HuH-7 (cell line): ENCODE measurements around the gene CHRM5.

ENCODE experiments used
- DNase-seq: peaks from one replicate; pipeline ENCODE4 v3.0.0; 2011; ENCODE audit warnings: low spot score

Gene CHRM5, protein sequence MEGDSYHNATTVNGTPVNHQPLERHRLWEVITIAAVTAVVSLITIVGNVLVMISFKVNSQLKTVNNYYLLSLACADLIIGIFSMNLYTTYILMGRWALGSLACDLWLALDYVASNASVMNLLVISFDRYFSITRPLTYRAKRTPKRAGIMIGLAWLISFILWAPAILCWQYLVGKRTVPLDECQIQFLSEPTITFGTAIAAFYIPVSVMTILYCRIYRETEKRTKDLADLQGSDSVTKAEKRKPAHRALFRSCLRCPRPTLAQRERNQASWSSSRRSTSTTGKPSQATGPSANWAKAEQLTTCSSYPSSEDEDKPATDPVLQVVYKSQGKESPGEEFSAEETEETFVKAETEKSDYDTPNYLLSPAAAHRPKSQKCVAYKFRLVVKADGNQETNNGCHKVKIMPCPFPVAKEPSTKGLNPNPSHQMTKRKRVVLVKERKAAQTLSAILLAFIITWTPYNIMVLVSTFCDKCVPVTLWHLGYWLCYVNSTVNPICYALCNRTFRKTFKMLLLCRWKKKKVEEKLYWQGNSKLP

GRCh38 chr15:33968224-33968623, at the start of gene CHRM5:
Gene CHRM5, plus strand, starts transcription at chr15:33968497. Its CDS starts 94,221 bp downstream, at chr15:34062718.
- DNase-seq: no peak

DNA sequence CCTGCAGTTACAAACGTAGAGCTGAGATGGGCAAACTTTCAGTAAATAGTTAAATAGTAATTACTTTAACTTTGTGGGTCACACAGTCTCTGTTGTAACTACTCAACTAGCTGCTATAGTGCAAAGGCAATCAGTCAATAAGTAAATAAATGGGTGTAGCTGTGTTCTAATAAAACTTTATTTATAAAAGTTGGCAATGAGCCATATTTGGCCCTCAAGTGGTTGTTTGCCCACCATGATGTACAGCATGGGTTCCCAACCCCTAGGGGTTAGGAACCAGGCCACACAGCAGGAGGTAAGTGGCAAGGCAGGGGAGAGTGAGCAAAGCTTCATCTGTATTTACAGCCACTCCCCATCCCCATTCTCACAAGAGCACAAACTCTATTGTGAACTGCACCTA, 44.9 kb upstream of the CHRM5 start:
- DNase-seq: no peak

GRCh38 chr15:33926260-33926659, 42.0 kb upstream of the CHRM5 start:
- DNase-seq: peak; percentile 20

DNA sequence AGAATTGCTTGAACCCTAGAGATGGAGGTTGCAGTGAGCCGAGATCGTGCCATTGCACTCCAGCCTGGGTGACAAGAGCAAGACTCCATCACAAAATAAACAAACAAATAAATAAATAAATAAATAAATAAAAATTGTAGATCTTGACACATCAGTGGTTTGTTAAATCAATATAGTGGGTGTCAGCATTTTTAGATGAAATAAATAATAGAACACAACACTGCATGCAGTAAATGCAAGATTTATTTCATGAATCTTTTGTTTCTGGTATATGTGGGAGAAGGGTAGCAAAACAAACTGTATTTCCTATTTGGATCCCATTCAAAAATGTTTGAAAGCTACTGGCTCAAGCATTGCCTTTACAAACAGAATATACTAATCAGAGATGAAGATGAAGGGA, 35.6 kb upstream of the CHRM5 start:
- no peak for DNase-seq

DNA sequence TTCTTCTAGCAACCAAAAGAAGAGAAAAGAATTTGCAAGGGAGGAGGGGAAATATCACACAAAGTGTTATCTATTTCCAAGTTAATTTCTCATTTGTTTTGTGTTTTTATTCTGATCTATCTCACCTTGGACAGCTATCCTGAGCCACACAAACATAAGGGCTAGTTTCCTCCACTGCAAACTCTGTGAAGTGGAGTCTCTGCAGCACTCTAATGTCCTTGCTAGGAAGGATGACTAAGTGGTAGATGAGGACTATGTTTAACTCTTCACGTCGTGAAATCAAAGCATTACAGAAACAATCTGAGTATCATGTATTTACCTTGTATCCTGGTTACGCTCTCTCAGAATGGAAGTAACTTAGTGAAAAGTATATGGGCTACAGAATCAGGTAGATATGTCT, 33.9 kb upstream of the CHRM5 start:
- DNase-seq: no peak

DNA sequence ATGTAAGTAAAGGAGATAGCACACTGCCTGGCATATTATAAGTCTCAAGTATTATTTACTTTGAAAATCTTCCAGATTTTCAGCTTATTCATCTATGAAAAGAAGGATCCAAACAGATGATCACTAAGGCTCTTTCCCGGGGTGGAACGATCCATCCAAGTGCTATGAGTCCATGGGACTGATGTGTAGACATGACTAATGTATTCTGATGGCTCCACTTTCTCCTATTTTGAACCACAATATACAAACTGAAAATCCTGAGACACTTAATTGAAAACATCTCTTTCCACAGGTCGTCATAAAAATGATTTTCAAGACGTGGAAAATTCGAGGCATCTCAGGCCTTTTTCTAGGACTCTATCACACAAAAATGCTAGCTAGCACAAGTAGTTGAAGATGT, 33.4 kb upstream of the CHRM5 start:
- no peak for DNase-seq

GRCh38 chr15:33941279-33942063, 26.8 kb upstream of the CHRM5 start:
- DNase-seq: no peak

- DNase-seq: no peak
Observed at GRCh38 chr15:33946152-33946551, 22.1 kb upstream of the CHRM5 start.

DNA sequence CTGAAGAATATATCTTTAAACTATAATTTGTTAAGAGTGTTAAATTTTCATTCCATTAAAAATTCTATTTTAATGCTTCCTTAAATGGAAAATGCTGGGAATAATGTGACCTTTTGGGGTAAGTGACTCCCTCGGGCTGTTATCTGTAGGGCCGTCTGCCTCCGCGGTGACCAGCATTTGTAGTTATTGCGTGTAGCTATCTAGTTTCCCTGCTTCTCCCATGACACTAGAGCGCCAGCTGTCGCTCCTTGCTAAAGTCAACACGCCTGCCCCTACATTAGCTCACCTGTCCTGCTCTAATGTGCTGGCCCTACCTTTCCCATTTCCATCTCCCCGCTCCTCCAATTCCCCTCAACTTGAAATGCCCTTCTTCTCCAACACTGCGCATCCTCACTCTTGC, 12.4 kb upstream of the CHRM5 start:
- no peak for DNase-seq

GRCh38 chr15:33956397-33956796, 11.9 kb upstream of the CHRM5 start:
- no peak for DNase-seq

GRCh38 chr15:33959844-33960548, 8.3 kb upstream of the CHRM5 start:
- no peak for DNase-seq

DNA sequence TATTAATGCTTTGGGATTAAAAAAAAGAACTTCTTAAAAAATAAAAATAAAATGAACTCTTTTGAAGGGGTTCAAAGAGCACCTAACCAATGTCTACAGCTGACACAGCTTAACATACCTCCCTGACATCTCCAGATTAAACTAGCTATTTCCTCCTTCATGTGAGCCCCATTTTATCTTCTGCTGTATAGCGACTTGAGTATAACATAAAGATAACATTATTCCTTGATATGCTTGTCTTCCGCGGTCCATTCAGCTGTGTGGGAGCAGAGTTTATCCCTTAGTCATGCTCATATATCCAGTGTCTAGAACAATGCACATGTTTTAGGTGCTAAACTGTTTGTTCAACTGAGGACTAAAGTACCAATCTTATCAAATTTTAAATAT, 7.8 kb upstream of the CHRM5 start:
- no peak for DNase-seq

DNA sequence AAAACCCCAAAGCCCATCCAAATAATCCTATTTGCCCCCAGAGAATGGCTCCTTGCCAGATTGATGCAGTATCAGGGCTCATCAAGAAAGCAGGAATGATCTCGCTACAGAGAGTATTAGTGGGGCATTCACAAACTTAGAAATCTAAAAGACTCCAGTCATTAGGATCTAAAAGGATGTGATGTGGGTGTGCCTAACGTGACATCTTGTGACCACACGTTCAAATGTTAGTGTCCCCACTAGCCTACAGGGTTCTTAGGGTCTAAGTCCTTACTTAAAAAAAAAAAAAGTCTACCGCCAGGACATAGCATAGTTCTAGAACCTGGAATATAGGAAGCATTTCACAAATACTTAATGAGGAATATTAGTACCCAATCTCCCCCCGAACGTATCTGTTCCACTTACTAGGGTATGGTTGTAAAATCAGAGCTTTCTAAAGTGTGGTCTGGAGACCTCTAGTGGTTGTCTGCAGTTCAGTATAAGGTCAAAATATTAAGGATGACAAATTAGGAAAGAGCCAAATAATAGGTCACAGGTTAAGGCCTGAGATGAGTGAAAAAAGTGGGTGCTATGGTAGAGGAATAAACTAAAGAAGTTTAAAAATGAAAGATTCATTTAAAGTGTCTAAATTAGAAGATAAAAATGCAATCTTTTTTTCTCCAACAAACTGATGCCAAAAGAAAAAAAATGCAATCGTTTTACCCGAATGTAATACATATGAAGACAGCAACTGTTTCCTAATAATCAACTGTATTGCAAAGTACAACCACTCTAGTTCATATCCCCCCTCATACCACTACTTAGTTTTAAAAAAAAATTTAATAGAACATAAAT, 4.2 kb upstream of the CHRM5 start:
- peak; percentile 10 for DNase-seq

DNA sequence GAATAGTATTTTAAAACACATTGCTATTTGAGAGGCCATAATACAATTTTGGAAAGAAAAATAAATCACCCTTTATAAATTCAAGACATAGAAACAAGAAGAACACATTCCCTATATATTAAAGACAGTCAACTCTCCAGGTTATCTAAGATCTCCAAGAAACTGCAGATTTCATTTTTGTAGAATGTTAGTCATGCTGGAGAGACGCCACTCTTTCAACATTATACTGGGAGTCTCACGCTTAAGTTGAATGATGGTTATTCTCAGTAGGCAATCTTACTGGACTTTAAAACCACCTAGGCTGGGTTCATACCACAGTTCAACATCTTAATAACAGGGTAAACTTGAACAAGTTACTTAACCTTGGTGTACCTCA, 3.6 kb upstream of the CHRM5 start:
- DNase-seq: no peak

DNA sequence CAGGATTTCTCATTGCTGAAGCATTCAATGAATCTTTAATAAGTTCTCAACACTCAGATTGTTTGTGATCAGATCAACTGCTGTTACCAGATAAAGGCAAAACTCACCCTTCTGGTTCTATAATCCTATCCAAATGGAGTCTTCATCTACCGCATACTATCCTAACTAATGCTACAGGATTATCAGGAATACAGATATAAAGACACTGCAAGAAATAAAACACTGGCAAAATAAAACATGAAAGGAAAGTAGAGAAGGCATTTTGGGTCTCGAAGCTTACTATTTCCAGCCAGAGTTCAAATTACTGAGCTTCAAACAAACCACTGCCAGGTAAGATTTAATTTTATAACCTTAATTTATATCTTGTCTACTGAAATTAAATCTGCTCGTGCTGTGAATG, 524 bp downstream of the CHRM5 start:
- no peak for DNase-seq

DNA sequence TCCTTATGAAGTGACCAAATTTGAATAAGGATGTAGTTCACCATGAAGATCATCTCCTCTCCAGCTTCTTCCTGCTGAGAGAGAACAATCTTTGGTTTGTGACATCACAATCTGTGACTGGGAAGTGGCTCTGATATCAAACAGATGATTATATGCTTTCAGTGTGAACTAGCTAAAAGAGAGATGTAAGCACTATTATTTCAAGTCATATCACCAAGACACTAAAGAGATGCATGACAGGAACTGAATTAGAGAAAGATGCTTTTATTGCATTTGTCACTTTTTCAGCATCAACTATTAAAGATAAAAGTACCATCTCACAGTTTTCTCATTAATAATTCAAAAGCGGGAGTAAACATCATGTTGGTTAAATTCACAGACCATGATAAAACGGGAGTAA, 3.5 kb downstream of the CHRM5 start:
- DNase-seq: no peak

DNA sequence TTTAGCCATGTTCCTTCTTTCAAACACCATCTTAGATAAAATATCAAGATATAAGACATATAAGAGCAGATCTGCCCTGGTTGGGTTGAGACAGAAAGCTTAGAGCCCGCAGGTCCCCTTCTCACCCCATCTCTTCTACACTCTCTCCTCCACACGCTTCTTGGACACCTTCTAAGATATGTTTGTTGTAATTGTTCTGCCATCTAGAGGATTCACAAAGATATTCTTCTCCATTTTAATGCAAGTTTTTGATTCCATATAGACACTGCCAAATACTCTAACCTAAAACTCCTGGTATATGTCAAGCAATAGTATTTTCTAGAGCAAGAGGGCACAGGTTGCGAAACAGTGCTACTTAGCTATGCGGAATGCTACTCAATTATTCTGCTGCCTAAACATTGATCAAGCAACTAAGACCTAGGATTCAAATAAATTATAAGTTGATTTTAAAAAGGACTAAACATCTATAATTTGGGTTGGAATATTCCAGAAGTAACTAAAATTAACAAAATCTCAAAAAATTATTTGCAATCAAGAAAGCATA, 6.8 kb downstream of the CHRM5 start:
- no peak for DNase-seq

- DNase-seq: no peak
Observed at GRCh38 chr15:33980159-33980558, 11.9 kb downstream of the CHRM5 start.

- DNase-seq: no peak
Observed at GRCh38 chr15:33982516-33982915, 14.2 kb downstream of the CHRM5 start.

- DNase-seq: no peak
Observed at GRCh38 chr15:33985287-33985686, 17.0 kb downstream of the CHRM5 start.

DNA sequence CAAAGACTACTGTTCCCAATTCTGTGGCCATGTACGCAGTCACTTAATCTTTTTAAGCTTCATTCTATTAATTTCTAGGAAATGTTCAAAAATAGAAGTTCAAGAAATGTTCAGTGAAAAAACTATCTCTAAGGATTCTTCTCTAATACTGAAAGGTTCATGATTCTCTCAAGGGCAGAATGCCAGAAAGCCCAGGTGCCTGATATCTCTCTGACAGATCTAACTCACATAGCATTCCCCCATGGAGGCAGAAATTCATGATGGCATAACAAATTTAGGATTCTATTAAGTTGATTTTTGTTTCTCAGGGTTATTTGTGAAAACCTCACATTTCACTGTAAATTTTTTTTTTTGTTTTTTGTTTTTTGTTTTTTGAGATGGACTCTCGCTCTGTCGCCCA, 17.5 kb downstream of the CHRM5 start:
- DNase-seq: no peak
